ENCODE data around the gene TCF12.

Gene TCF12

GRCh38 chr15:57329582-57330367 lies 411.3 kb downstream of the TCF12 start:
- no peak for TF ChIP-seq EGR1 (IDR thresholded peaks at IDR 0.05)
- no peak for TF ChIP-seq TEAD4 (IDR thresholded peaks at IDR 0.05)
- TF ChIP-seq NFIC (IDR thresholded peaks at IDR 0.05): no peak
- no peak for TF ChIP-seq FOXM1 (IDR thresholded peaks at IDR 0.05; ENCODE audit: borderline replicate concordance, low read depth)
- TF ChIP-seq YY1 (IDR thresholded peaks at IDR 0.05; ENCODE audit: low read depth): no peak
- TF ChIP-seq CEBPB (IDR thresholded peaks at IDR 0.05): no peak
- no peak for TF ChIP-seq TAF1 (IDR thresholded peaks at IDR 0.05; ENCODE audit: low read depth)
- TF ChIP-seq REST (IDR thresholded peaks at IDR 0.05; ENCODE audit: low read depth): no peak
- TF ChIP-seq EP300 (IDR thresholded peaks at IDR 0.05; ENCODE audit: borderline replicate concordance): no peak
- no peak for TF ChIP-seq ZBTB7A (IDR thresholded peaks at IDR 0.05; ENCODE audit: low read depth)
- TF ChIP-seq RAD21 (IDR thresholded peaks at IDR 0.05; ENCODE audit: low read depth): no peak
- TF ChIP-seq, protein P1, sequence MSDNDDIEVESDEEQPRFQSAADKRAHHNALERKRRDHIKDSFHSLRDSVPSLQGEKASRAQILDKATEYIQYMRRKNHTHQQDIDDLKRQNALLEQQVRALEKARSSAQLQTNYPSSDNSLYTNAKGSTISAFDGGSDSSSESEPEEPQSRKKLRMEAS (IDR thresholded peaks at IDR 0.05): no peak
- no peak for TF ChIP-seq USF1 (IDR thresholded peaks at IDR 0.05)
- no peak for TF ChIP-seq TCF12 (IDR thresholded peaks at IDR 0.05; ENCODE audit: low read depth)

GRCh38 chr15:57330619-57331340 lies 412.3 kb downstream of the TCF12 start:
- TF ChIP-seq, protein P1 (IDR thresholded peaks at IDR 0.05): no peak
- TF ChIP-seq YY1 (IDR thresholded peaks at IDR 0.05; ENCODE audit: low read depth) (no peak), RAD21 (IDR thresholded peaks at IDR 0.05; ENCODE audit: low read depth) (no peak), EP300 (IDR thresholded peaks at IDR 0.05; ENCODE audit: borderline replicate concordance) (no peak)

- TF ChIP-seq USF1 (IDR thresholded peaks at IDR 0.05) (no peak), TCF12 (IDR thresholded peaks at IDR 0.05; ENCODE audit: low read depth) (no peak), REST (IDR thresholded peaks at IDR 0.05; ENCODE audit: low read depth) (no peak), FOXM1 (IDR thresholded peaks at IDR 0.05; ENCODE audit: borderline replicate concordance, low read depth) (no peak), EGR1 (IDR thresholded peaks at IDR 0.05) (no peak), EP300 (IDR thresholded peaks at IDR 0.05; ENCODE audit: borderline replicate concordance) (no peak), YY1 (IDR thresholded peaks at IDR 0.05; ENCODE audit: low read depth) (no peak), ZBTB7A (IDR thresholded peaks at IDR 0.05; ENCODE audit: low read depth) (no peak), RAD21 (IDR thresholded peaks at IDR 0.05; ENCODE audit: low read depth) (no peak), TEAD4 (IDR thresholded peaks at IDR 0.05) (no peak)
- TF ChIP-seq, protein P1 (IDR thresholded peaks at IDR 0.05): no peak
Measured at GRCh38 chr15:57332326-57332725, 413.9 kb downstream of the TCF12 start.

DNA sequence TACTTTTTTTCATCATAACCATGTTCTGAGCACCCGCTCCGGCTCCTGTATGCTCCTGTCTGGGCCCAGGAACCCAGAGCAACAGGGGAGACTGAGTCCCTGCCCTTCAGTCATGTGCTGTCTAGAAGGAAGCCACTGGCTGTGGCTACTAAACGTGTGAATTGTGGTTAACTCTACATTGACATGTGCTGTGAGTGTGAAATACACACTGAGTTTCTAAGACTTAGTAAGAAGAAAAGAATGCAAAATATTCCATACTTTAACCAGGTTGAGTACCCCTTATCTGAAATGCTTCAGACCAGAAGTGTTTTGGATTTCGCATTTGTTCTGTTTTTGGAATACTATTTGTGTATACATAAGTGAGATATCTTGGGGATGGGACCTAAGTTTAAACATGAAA lies 415.0 kb downstream of the TCF12 start:
- TF ChIP-seq CEBPB (IDR thresholded peaks at IDR 0.05): no peak
- TF ChIP-seq, protein P1 (IDR thresholded peaks at IDR 0.05): no peak
- no peak for TF ChIP-seq EGR1 (IDR thresholded peaks at IDR 0.05)

- TF ChIP-seq CREB1 (IDR thresholded peaks at IDR 0.05; ENCODE audit: low read depth): no peak
- TF ChIP-seq USF1 (IDR thresholded peaks at IDR 0.05): no peak
- no peak for TF ChIP-seq YY1 (IDR thresholded peaks at IDR 0.05; ENCODE audit: low read depth)
- TF ChIP-seq, protein P1 (IDR thresholded peaks at IDR 0.05): no peak
- no peak for TF ChIP-seq RAD21 (IDR thresholded peaks at IDR 0.05; ENCODE audit: low read depth)
- TF ChIP-seq EP300 (IDR thresholded peaks at IDR 0.05; ENCODE audit: borderline replicate concordance): no peak
- TF ChIP-seq ZBTB7A (IDR thresholded peaks at IDR 0.05; ENCODE audit: low read depth): no peak
- TF ChIP-seq CEBPB (IDR thresholded peaks at IDR 0.05): no peak
- TF ChIP-seq TEAD4 (IDR thresholded peaks at IDR 0.05): no peak
Measured at GRCh38 chr15:57334257-57334656, 415.8 kb downstream of the TCF12 start.
